ENCODE measurements around the gene RXFP2. TPM values are rescaled to one million over a fixed set of nuclear protein-coding genes. Genes with fewer than 3 reads are reported as not detected.

The RXFP2 gene, protein sequence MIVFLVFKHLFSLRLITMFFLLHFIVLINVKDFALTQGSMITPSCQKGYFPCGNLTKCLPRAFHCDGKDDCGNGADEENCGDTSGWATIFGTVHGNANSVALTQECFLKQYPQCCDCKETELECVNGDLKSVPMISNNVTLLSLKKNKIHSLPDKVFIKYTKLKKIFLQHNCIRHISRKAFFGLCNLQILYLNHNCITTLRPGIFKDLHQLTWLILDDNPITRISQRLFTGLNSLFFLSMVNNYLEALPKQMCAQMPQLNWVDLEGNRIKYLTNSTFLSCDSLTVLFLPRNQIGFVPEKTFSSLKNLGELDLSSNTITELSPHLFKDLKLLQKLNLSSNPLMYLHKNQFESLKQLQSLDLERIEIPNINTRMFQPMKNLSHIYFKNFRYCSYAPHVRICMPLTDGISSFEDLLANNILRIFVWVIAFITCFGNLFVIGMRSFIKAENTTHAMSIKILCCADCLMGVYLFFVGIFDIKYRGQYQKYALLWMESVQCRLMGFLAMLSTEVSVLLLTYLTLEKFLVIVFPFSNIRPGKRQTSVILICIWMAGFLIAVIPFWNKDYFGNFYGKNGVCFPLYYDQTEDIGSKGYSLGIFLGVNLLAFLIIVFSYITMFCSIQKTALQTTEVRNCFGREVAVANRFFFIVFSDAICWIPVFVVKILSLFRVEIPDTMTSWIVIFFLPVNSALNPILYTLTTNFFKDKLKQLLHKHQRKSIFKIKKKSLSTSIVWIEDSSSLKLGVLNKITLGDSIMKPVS
- not detected in 2 replicates for total RNA-seq (2013; cell fraction: nucleolus; rRNA removed)
- total RNA-seq (2014; rRNA removed) (not detected in 2 replicates), total RNA-seq (2014; rRNA removed; fragmentation: Illumina TruSeq; extraction: Trizol) (not detected in 2 replicates), total RNA-seq (2021) (not detected in 2 replicates), polyA plus RNA-seq (2011; rRNA removed) (0.05 TPM in 1 of 2 replicates, not detected in the other), polyA plus RNA-seq (2014; fragmentation: Illumina TruSeq; extraction: Trizol) (0.01 TPM in 1 of 2 replicates, not detected in the other), polyA plus RNA-seq (2014; fragmentation: Nextera tagmentation; extraction: Ambion mirVana) (not detected), polyA plus RNA-seq (2014; rRNA removed) (not detected in 2 replicates), polyA plus RNA-seq (2016; fragmentation: Nextera tagmentation; extraction: Ambion mirVana) (not detected), polyA minus RNA-seq (2011; rRNA and poly(A)+ RNA removed) (not detected in 2 replicates), Bru-seq, nascent RNA (percentile 11 among the genes with signal in this experiment), BruChase-seq, experiment 1, labeled RNA remaining after a 6-hour chase (percentile 9 among the genes with signal in this experiment), BruChase-seq, experiment 2, labeled RNA remaining after a 2-hour chase (percentile 7 among the genes with signal in this experiment)
- polyA plus RNA-seq (2011; ENCODE audit: low read depth) = not detected
- polyA plus RNA-seq (2011; cell fraction: cytosol; rRNA removed) = not detected in 2 replicates
- polyA plus RNA-seq (2011; cell fraction: nucleus; rRNA removed) = 0.10 TPM in 1 of 2 replicates, not detected in the other
- not detected in 2 replicates for polyA plus RNA-seq (2012)
- polyA minus RNA-seq (2011; cell fraction: cytosol; rRNA and poly(A)+ RNA removed) = not detected in 2 replicates
- polyA minus RNA-seq (2011; cell fraction: nucleus; rRNA and poly(A)+ RNA removed) = not detected in 2 replicates
- long read RNA-seq, experiment 1 = 0 reads
- long read RNA-seq, experiment 2, partial matches to known transcripts = 0 of 1 reads
- long read RNA-seq, experiment 2, other reads (novel, unspliced or antisense) = 1 of 1 reads

DNA sequence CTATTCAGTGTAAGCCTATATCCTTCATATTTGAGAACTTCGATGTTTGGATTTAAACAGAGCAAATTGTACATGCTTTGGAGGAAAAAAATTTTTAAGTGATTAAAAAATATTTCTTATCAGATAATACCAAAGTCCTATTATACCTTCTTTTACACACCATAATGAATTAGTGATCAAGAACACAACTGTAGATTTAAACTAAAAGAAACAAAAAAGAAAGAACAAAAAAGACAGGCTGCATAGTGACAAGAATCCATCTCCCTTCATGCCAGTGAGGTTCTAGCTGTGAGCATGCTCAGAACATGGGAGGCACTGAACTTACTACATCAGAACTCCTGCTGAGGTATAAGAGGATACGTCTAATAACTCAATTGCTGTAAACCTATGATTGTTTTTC is at the start of gene RXFP2:
TSS of gene RXFP2 (plus strand) at position 301 of the 400 bp plus-strand sequence. CDS start at position 388, 87 bp downstream.
- 63% methylated on average over 2 of the region's 2 CpGs for WGBS (ENCODE audit: insufficient coverage, insufficient replicate concordance, low lambda C conversion rate, missing lambda C conversion rate)
- no peak for FAIRE-seq
- H3K4me1 ChIP-seq (ENCODE audit: control insufficient read depth, insufficient read depth, low read length) = no peaks in the 10 kb centered on the region
- intact Hi-C loops (cut with micrococcal nuclease; ENCODE audit: unreplicated experiment) = no loop called here
- no peaks in the 10 kb centered on the region for H3K9me3 ChIP-seq (replicated peaks; ENCODE audit: control insufficient read depth, insufficient read depth, low read length)
- no peaks in the 10 kb centered on the region for H3K36me3 ChIP-seq (ENCODE audit: control insufficient read depth in 2 of 2, insufficient read depth in 2 of 2, low read length in 1 of 2)
- ChIA-PET CTCF (interaction anchor here (2.4 to 3.7 kb wide), 2 partner anchors 309 to 503 kb away, joined by 16 to 52 read pairs; no protein-coding TSS in a partner anchor), POLR2A (no interaction called here), SMC1A (ENCODE audit: uncharacterized antibody, unreplicated experiment) (interaction anchor here (3.2 kb wide), 1 partner anchor 308 kb away, joined by 18 read pairs; no protein-coding TSS in a partner anchor), RAD21 (ENCODE audit: unreplicated experiment) (no interaction called here)
- no peaks in the 10 kb centered on the region for H4K20me1 ChIP-seq (ENCODE audit: control insufficient read depth, insufficient read depth)
- no peaks in the 10 kb centered on the region for H3K79me2 ChIP-seq (ENCODE audit: control insufficient read depth, insufficient read depth, low read length)
- ATAC-seq = no peak
- no peak within 1 kb of the TSS for H2AFZ ChIP-seq (ENCODE audit: control insufficient read depth, low read depth, low read length)
- no peak for DNase-seq (ENCODE audit: low read depth, low spot score)
- H3K9ac ChIP-seq (ENCODE audit: control insufficient read depth, insufficient read depth, low read length) = no peak within 1 kb of the TSS
- no peaks in the 10 kb centered on the region for H3K27me3 ChIP-seq (replicated peaks in 1 of 2; ENCODE audit: control insufficient read depth in 2 of 2, insufficient read depth in 2 of 2, low read length in 1 of 2)
- in situ Hi-C loops (cut with MboI) = loop anchor here (5.0 to 10.0 kb wide), 2 partner anchors 307 to 504 kb away; no protein-coding TSS in a partner anchor
- BruUV-seq (replicated peaks) = no TSS peak
- no peak within 1 kb of the TSS for H3K4me3 ChIP-seq
- no peak within 1 kb of the TSS for H3K27ac ChIP-seq (ENCODE audit: control insufficient read depth, insufficient read depth)
- no peak for TF ChIP-seq STAT3 (IDR thresholded peaks at IDR 0.05; ENCODE audit: low read depth, low read length)
- H3K4me2 ChIP-seq (ENCODE audit: control insufficient read depth, insufficient read depth) = no peak within 1 kb of the TSS
